ENCODE data around the gene FGF1.

Gene FGF1

GRCh38 chr5:142676318-142676717 is 9.6 kb downstream of the FGF1 start:
- in situ Hi-C loops (cut with MboI; ENCODE audit: low sequenced_read_pairs): loop anchor here (25.0 kb wide), 2 partner anchors 514 to 689 kb away; no protein-coding TSS in a partner anchor

GRCh38 chr5:142674531-142675469 is 11.1 kb downstream of the FGF1 start:
- in situ Hi-C loops (cut with MboI; ENCODE audit: low sequenced_read_pairs): loop anchor here (25.0 kb wide), 2 partner anchors 512 to 687 kb away; no protein-coding TSS in a partner anchor

- in situ Hi-C loops (cut with MboI; ENCODE audit: low sequenced_read_pairs): no loop called here
These were observed 14.1 kb downstream of the FGF1 start for GRCh38 chr5:142671801-142672200.

- in situ Hi-C loops (cut with MboI; ENCODE audit: low sequenced_read_pairs): no loop called here
These were observed 14.6 kb downstream of the FGF1 start for GRCh38 chr5:142671266-142671665.

DNA sequence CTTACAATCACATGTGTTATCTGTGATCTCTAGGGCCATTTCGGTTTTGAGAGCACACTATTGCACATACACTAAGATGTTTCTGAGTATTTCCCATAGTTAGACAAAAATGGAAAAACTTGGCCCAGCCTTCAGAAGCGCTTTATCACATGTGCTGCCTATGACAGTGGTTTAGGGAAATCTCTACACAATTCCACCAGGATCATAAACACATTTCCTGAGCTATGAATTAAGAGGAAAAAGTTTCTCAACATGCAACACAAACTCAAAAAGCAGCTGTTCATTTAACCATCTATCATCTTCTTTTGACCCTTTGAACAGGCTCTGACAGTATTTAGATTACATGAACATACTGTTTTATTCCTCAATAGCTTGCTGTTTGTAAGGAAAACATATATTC is 15.1 kb downstream of the FGF1 start:
- in situ Hi-C loops (cut with MboI; ENCODE audit: low sequenced_read_pairs): no loop called here

DNA sequence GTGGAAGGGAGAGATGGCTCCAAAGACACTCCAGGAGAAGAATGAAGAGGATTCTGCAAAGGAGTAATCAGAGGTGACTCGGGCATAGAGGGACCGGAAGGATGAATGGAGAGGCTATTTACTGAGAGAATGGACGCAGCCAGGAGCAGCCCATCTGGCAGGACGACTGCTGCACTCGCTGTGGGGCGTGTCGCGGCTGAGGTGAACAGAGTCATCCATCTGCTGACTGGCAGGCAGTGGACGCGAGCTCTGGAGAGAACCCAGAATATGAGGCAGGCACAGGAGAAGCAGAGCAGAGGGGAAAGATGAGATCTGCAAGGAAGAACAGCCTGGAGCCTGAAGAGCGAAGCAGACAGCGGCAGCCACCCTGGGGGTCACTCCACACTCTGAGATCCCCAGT is 16.4 kb downstream of the FGF1 start:
- in situ Hi-C loops (cut with MboI; ENCODE audit: low sequenced_read_pairs): no loop called here

GRCh38 chr5:142668336-142668735 is 17.6 kb downstream of the FGF1 start:
- in situ Hi-C loops (cut with MboI; ENCODE audit: low sequenced_read_pairs): no loop called here

GRCh38 chr5:142667831-142668230 is 18.1 kb downstream of the FGF1 start:
- in situ Hi-C loops (cut with MboI; ENCODE audit: low sequenced_read_pairs): no loop called here

- in situ Hi-C loops (cut with MboI; ENCODE audit: low sequenced_read_pairs): no loop called here
These were observed 21.3 kb downstream of the FGF1 start for GRCh38 chr5:142664636-142665035.

- in situ Hi-C loops (cut with MboI; ENCODE audit: low sequenced_read_pairs): no loop called here
These were observed 21.8 kb downstream of the FGF1 start for GRCh38 chr5:142664067-142664466.

DNA sequence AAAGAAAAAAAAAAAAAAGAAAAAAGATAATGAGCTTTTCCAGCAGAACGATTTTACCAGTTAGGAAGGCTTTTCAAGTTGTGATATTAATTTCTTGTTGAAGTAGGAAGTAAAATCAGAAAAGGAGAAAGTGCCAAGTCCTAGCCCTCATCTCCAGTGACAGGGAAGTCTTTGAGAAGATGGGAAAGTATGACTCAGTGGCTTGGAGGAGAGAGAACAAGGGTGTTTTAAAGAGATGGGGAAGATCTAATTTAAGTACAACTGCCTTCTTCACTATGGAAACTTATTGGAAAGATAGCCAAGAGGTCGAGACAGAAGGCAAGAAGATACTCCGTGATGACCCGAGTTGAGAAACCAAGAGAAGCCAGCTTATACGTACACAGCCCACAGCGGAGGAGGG is 22.6 kb downstream of the FGF1 start:
- in situ Hi-C loops (cut with MboI; ENCODE audit: low sequenced_read_pairs): no loop called here

GRCh38 chr5:142661957-142662356 is 23.9 kb downstream of the FGF1 start:
- in situ Hi-C loops (cut with MboI; ENCODE audit: low sequenced_read_pairs): no loop called here

DNA sequence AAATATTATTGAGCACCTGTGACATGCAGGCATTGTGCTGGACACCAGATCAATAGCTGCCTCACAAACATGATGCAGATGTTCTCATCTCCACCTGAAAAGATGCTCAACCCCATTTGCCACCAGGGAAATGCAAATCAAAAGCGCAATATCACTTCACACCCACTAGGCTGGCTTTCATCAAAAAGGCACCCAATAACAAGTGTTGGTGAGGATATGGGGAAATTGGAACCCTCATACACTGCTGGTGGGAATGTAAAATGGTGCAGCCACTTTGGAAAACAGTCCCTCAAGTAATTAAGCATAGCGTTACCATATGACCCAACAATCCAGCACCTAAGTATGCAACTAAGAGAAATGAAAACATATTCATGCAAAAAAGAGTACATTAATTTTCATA is 24.7 kb downstream of the FGF1 start:
- in situ Hi-C loops (cut with MboI; ENCODE audit: low sequenced_read_pairs): no loop called here

- in situ Hi-C loops (cut with MboI; ENCODE audit: low sequenced_read_pairs): no loop called here
These were observed 25.2 kb downstream of the FGF1 start for GRCh38 chr5:142660731-142661130.

GRCh38 chr5:142660196-142660595 is 25.7 kb downstream of the FGF1 start:
- in situ Hi-C loops (cut with MboI; ENCODE audit: low sequenced_read_pairs): no loop called here

GRCh38 chr5:142659405-142659804 is 26.5 kb downstream of the FGF1 start:
- in situ Hi-C loops (cut with MboI; ENCODE audit: low sequenced_read_pairs): loop anchor here (10.0 kb wide), 1 partner anchor 45 kb away; no protein-coding TSS in a partner anchor

DNA sequence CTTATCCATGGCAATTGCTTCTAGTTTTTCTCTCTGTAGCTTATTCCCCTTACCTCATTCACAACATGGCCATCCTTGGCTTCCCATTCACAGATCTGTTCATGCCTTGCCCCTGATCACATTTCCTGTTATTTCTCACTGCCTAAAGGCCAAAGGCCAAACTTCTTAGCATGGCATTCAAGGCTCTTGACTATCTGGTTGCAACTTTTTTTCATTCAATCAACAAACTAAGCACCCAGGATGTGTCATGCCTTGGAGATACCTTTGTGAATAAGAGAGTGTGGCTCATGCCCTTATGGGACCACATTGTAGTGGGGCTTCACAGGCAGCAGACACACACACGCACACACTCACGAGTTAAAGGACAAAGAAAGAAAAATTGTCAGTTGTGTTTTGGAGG is 27.6 kb downstream of the FGF1 start:
- in situ Hi-C loops (cut with MboI; ENCODE audit: low sequenced_read_pairs): loop anchor here (10.0 kb wide), 1 partner anchor 47 kb away; no protein-coding TSS in a partner anchor

DNA sequence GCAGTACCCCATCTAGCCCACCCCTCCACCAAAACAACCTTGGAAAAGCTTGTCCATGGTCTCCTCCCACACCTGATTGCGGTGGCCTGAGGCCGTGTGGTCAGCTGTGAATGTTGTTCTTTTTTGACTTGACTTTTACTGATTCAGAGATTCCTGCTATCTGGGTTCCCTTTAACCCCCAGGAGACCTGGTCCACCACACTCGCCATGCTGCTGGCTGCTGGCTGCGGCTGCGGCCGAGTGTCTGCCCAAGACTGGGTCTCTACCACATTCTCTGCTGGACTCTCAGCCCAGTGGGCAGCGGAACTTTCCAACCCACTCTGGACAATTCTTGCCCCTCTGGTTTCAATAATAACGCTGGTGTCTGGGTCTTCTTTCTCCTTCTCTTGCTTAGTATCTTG is 28.4 kb downstream of the FGF1 start:
- in situ Hi-C loops (cut with MboI; ENCODE audit: low sequenced_read_pairs): loop anchor here (10.0 kb wide), 1 partner anchor 47 kb away; no protein-coding TSS in a partner anchor

- in situ Hi-C loops (cut with MboI; ENCODE audit: low sequenced_read_pairs): loop anchor here (10.0 kb wide), 1 partner anchor 49 kb away; no protein-coding TSS in a partner anchor
These were observed 30.3 kb downstream of the FGF1 start for GRCh38 chr5:142655339-142656267.

- in situ Hi-C loops (cut with MboI; ENCODE audit: low sequenced_read_pairs): loop anchor here (10.0 kb wide), 1 partner anchor 50 kb away; no protein-coding TSS in a partner anchor
These were observed 31.3 kb downstream of the FGF1 start for GRCh38 chr5:142654578-142655058.

DNA sequence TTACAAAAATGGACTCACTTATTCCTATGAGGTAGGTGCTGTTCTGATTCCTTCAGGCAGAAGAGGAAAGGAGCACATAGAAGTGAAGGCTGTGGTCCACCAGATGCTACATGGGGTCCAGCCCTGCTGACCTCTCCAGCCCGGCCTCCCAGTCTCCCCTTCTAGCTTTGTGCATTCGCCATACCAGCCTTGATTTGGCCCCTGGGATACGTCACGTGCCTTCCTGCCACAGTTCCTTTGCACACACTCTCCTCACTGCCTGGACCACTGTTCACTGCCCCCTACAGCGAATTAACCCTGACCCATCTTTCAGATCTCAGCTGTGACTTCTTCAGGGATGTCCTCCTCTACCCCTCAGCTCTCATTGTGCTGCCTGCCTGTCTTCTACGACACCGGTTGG is 32.6 kb downstream of the FGF1 start:
- in situ Hi-C loops (cut with MboI; ENCODE audit: low sequenced_read_pairs): loop anchor here (10.0 kb wide), 1 partner anchor 51 kb away; no protein-coding TSS in a partner anchor

All from HL-60/S4 (cell line).